IPS-20b (cell line): ENCODE measurements around the gene VOPP1.

ENCODE experiments used
- H3K27ac ChIP-seq: one replicate; pipeline ENCODE4 v1.5.1; 2013; ENCODE audit warnings: low read length
- H3K27me3 ChIP-seq: 2 replicates; pipeline ENCODE4 v1.6.1; 2013; ENCODE audit warnings: mild to moderate bottlenecking, low read length, inconsistent platforms; ENCODE audit not compliant: insufficient read depth
- H3K36me3 ChIP-seq: 2 replicates; pipeline ENCODE4 v1.6.1; 2013; ENCODE audit warnings: low read depth, mild to moderate bottlenecking, inconsistent platforms, low read length, moderate library complexity; ENCODE audit not compliant: insufficient read depth
- H3K4me1 ChIP-seq: 2 replicates; pipeline ENCODE4 v1.6.1; 2013; ENCODE audit warnings: mild to moderate bottlenecking, control low read depth, inconsistent platforms, low read length, moderate library complexity; ENCODE audit not compliant: insufficient read depth
- H3K4me3 ChIP-seq: 2 replicates; pipeline ENCODE4 v1.5.1; 2013; ENCODE audit warnings: mild to moderate bottlenecking, low read length, inconsistent platforms
- H3K9ac ChIP-seq: 2 replicates; pipeline ENCODE4 v1.6.1; 2013; ENCODE audit warnings: low read depth, mild to moderate bottlenecking, inconsistent platforms, low read length, moderate library complexity
- H3K9me3 ChIP-seq: 2 replicates; pipeline ENCODE4 v1.6.1; 2013; ENCODE audit warnings: mild to moderate bottlenecking, low read depth, low read length, inconsistent platforms; ENCODE audit not compliant: insufficient read depth

VOPP1 gene

GRCh38 chr7:55521917-55522902, 50.1 kb downstream of the VOPP1 start:
- H3K36me3 ChIP-seq: peaks cover 25% of the 10 kb centered on the region
- no peak overlapping the region for H3K27ac ChIP-seq
- H3K4me3 ChIP-seq: no peak overlapping the region
- no peaks in the 10 kb centered on the region for H3K27me3 ChIP-seq
- peaks cover 30% of the 10 kb centered on the region for H3K4me1 ChIP-seq
- no peak overlapping the region for H3K9ac ChIP-seq
- no peaks in the 10 kb centered on the region for H3K9me3 ChIP-seq

GRCh38 chr7:55521512-55521911, 50.8 kb downstream of the VOPP1 start:
- no peak overlapping the region for H3K4me3 ChIP-seq
- no peak overlapping the region for H3K27ac ChIP-seq
- H3K9me3 ChIP-seq: no peaks in the 10 kb centered on the region
- H3K4me1 ChIP-seq: peaks cover 23% of the 10 kb centered on the region
- H3K36me3 ChIP-seq: peaks cover 28% of the 10 kb centered on the region
- H3K27me3 ChIP-seq: no peaks in the 10 kb centered on the region
- no peak overlapping the region for H3K9ac ChIP-seq

GRCh38 chr7:55520426-55521140, 51.7 kb downstream of the VOPP1 start:
- H3K27me3 ChIP-seq: no peaks in the 10 kb centered on the region
- peaks cover 36% of the 10 kb centered on the region for H3K36me3 ChIP-seq
- H3K4me1 ChIP-seq: peaks cover 14% of the 10 kb centered on the region; the same call in 1 of the 2 replicates
- no peaks in the 10 kb centered on the region for H3K9me3 ChIP-seq
- no peak overlapping the region for H3K9ac ChIP-seq
- H3K4me3 ChIP-seq: no peak overlapping the region
- no peak overlapping the region for H3K27ac ChIP-seq

- Histone ChIP-seq H3K36me3 (peaks cover 39% of the 10 kb centered on the region), H3K4me3 (no peak overlapping the region), H3K4me1 (peaks cover 14% of the 10 kb centered on the region; the same call in 1 of the 2 replicates), H3K9me3 (no peaks in the 10 kb centered on the region), H3K9ac (no peak overlapping the region), H3K27me3 (no peaks in the 10 kb centered on the region), H3K27ac (no peak overlapping the region)
Observed at GRCh38 chr7:55518836-55519235, 53.5 kb downstream of the VOPP1 start.

GRCh38 chr7:55517936-55518689, 54.2 kb downstream of the VOPP1 start:
- H3K27me3 ChIP-seq: no peaks in the 10 kb centered on the region
- peaks cover 14% of the 10 kb centered on the region; the same call in 1 of the 2 replicates for H3K4me1 ChIP-seq
- no peak overlapping the region for H3K27ac ChIP-seq
- no peak overlapping the region for H3K9ac ChIP-seq
- H3K9me3 ChIP-seq: no peaks in the 10 kb centered on the region
- H3K4me3 ChIP-seq: no peak overlapping the region
- H3K36me3 ChIP-seq: peaks cover 39% of the 10 kb centered on the region

GRCh38 chr7:55517191-55517633, 55.1 kb downstream of the VOPP1 start:
- Histone ChIP-seq H3K9ac (no peak overlapping the region), H3K9me3 (no peaks in the 10 kb centered on the region), H3K27ac (no peak overlapping the region), H3K4me3 (no peak overlapping the region), H3K27me3 (no peaks in the 10 kb centered on the region), H3K4me1 (peaks cover 12% of the 10 kb centered on the region; the same call in 1 of the 2 replicates), H3K36me3 (peaks cover 39% of the 10 kb centered on the region)

- H3K4me1 ChIP-seq: peaks cover 7% of the 10 kb centered on the region; the same call in 1 of the 2 replicates
- H3K9ac ChIP-seq: no peak overlapping the region
- H3K27me3 ChIP-seq: no peaks in the 10 kb centered on the region
- H3K9me3 ChIP-seq: no peaks in the 10 kb centered on the region
- H3K27ac ChIP-seq: no peak overlapping the region
- H3K36me3 ChIP-seq: peaks cover 39% of the 10 kb centered on the region
- H3K4me3 ChIP-seq: no peak overlapping the region
Observed at GRCh38 chr7:55516409-55516808, 55.9 kb downstream of the VOPP1 start.

- H3K4me1 ChIP-seq: peaks cover 9% of the 10 kb centered on the region; the same call in 1 of the 2 replicates
- no peaks in the 10 kb centered on the region for H3K9me3 ChIP-seq
- H3K27me3 ChIP-seq: no peaks in the 10 kb centered on the region
- no peak overlapping the region; the same call in 1 of the 2 replicates for H3K9ac ChIP-seq
- no peak overlapping the region for H3K27ac ChIP-seq
- no peak overlapping the region for H3K4me3 ChIP-seq
- H3K36me3 ChIP-seq: peaks cover 38% of the 10 kb centered on the region
Observed at GRCh38 chr7:55515569-55516279, 56.6 kb downstream of the VOPP1 start.

GRCh38 chr7:55514546-55515265, 57.6 kb downstream of the VOPP1 start:
- H3K4me3 ChIP-seq: no peak overlapping the region
- no peak overlapping the region for H3K9ac ChIP-seq
- H3K36me3 ChIP-seq: peaks cover 35% of the 10 kb centered on the region

GRCh38 chr7:55513868-55514267, 58.4 kb downstream of the VOPP1 start:
- H3K4me3 ChIP-seq: no peak overlapping the region
- peaks cover 11% of the 10 kb centered on the region; the same call in 1 of the 2 replicates for H3K4me1 ChIP-seq
- H3K9me3 ChIP-seq: no peaks in the 10 kb centered on the region
- no peak overlapping the region for H3K9ac ChIP-seq
- peaks cover 31% of the 10 kb centered on the region for H3K36me3 ChIP-seq
- no peaks in the 10 kb centered on the region for H3K27me3 ChIP-seq
- H3K27ac ChIP-seq: no peak overlapping the region

More at GRCh38 chr7:55514546-55515265, 57.6 kb downstream of the VOPP1 start:
- no peak overlapping the region for H3K27ac ChIP-seq
- peaks cover 11% of the 10 kb centered on the region; the same call in 1 of the 2 replicates for H3K4me1 ChIP-seq
- no peaks in the 10 kb centered on the region for H3K27me3 ChIP-seq
- no peaks in the 10 kb centered on the region for H3K9me3 ChIP-seq
